ENCODE measurements around the gene C1QTNF6. TPM values are rescaled to one million over a fixed set of nuclear protein-coding genes. Genes with fewer than 3 reads are reported as not detected.

C1QTNF6 gene
- polyA plus RNA-seq, 1 donor from 2014 or later, result 5.3 TPM

DNA sequence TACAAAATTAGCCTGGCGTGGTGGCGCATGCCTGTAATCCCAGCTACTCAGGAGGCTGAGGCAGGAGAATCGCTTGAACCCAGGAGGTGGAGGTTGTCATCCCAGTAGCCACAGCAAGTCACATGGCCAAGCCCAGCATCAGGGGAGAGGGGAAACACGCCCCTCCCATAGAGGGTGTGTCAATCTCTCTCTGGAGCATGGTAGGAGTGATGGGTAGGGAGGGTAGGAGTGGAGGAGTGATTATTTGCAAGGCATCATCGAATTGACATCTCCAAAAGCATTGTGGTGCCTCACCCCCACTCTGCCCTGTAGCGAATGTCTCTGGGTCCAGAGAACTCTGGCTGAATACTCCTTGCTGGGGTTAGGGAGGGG, 30.3 kb upstream of the C1QTNF6 start:
- Histone ChIP-seq H2AFZ (ENCODE audit: low read depth, low read length) (no peak overlapping the region), H3K4me2 (ENCODE audit: low read length) (no peak overlapping the region), H3K9ac (ENCODE audit: low read length) (no peak overlapping the region), H3F3A (ENCODE audit: insufficient read depth, low read length, poor library complexity, severe bottlenecking) (no peaks in the 10 kb centered on the region), H3K27me3 (ENCODE audit: insufficient read depth, low read depth, low read length) (no peaks in the 10 kb centered on the region), H3K36me3 (ENCODE audit: insufficient read depth, low read length) (no peaks in the 10 kb centered on the region), H3K9me3 (ENCODE audit: low read length) (no peaks in the 10 kb centered on the region), H3K27ac (ENCODE audit: low read length) (no peak overlapping the region), H4K20me1 (ENCODE audit: insufficient read depth) (no peaks in the 10 kb centered on the region), H3K4me3 (ENCODE audit: low read length) (no peak overlapping the region), H3K79me2 (replicated peaks; ENCODE audit: insufficient read depth, low read length) (no peaks in the 10 kb centered on the region), H3K9me2 (ENCODE audit: insufficient read depth, low read length) (no peaks in the 10 kb centered on the region)
- no peak for TF ChIP-seq EZH2 (IDR thresholded peaks at IDR 0.05; ENCODE audit: borderline replicate concordance, insufficient read depth, low read length, poor library complexity, severe bottlenecking)
- TF ChIP-seq RAD21 (conservative IDR thresholded peaks at IDR 0.05), result no peak
- TF ChIP-seq, protein P1, sequence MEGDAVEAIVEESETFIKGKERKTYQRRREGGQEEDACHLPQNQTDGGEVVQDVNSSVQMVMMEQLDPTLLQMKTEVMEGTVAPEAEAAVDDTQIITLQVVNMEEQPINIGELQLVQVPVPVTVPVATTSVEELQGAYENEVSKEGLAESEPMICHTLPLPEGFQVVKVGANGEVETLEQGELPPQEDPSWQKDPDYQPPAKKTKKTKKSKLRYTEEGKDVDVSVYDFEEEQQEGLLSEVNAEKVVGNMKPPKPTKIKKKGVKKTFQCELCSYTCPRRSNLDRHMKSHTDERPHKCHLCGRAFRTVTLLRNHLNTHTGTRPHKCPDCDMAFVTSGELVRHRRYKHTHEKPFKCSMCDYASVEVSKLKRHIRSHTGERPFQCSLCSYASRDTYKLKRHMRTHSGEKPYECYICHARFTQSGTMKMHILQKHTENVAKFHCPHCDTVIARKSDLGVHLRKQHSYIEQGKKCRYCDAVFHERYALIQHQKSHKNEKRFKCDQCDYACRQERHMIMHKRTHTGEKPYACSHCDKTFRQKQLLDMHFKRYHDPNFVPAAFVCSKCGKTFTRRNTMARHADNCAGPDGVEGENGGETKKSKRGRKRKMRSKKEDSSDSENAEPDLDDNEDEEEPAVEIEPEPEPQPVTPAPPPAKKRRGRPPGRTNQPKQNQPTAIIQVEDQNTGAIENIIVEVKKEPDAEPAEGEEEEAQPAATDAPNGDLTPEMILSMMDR (IDR thresholded peaks at IDR 0.05; ENCODE audit: poor library complexity, severe bottlenecking), result no peak
- no peak for TF ChIP-seq MXI1 (conservative IDR thresholded peaks at IDR 0.05; ENCODE audit: poor library complexity, severe bottlenecking)
- TF ChIP-seq TAF1 (IDR thresholded peaks at IDR 0.05; ENCODE audit: low read depth), result no peak
- no peak for TF ChIP-seq SMC3 (conservative IDR thresholded peaks at IDR 0.05; ENCODE audit: poor library complexity)
- TF ChIP-seq, protein P2, sequence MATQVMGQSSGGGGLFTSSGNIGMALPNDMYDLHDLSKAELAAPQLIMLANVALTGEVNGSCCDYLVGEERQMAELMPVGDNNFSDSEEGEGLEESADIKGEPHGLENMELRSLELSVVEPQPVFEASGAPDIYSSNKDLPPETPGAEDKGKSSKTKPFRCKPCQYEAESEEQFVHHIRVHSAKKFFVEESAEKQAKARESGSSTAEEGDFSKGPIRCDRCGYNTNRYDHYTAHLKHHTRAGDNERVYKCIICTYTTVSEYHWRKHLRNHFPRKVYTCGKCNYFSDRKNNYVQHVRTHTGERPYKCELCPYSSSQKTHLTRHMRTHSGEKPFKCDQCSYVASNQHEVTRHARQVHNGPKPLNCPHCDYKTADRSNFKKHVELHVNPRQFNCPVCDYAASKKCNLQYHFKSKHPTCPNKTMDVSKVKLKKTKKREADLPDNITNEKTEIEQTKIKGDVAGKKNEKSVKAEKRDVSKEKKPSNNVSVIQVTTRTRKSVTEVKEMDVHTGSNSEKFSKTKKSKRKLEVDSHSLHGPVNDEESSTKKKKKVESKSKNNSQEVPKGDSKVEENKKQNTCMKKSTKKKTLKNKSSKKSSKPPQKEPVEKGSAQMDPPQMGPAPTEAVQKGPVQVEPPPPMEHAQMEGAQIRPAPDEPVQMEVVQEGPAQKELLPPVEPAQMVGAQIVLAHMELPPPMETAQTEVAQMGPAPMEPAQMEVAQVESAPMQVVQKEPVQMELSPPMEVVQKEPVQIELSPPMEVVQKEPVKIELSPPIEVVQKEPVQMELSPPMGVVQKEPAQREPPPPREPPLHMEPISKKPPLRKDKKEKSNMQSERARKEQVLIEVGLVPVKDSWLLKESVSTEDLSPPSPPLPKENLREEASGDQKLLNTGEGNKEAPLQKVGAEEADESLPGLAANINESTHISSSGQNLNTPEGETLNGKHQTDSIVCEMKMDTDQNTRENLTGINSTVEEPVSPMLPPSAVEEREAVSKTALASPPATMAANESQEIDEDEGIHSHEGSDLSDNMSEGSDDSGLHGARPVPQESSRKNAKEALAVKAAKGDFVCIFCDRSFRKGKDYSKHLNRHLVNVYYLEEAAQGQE (IDR thresholded peaks at IDR 0.05; ENCODE audit: borderline replicate concordance), result no peak
- no peak for TF ChIP-seq POLR2AphosphoS5 (IDR thresholded peaks at IDR 0.05)
- TF ChIP-seq EP300 (conservative IDR thresholded peaks at IDR 0.05; ENCODE audit: poor library complexity, severe bottlenecking), result no peak

DNA sequence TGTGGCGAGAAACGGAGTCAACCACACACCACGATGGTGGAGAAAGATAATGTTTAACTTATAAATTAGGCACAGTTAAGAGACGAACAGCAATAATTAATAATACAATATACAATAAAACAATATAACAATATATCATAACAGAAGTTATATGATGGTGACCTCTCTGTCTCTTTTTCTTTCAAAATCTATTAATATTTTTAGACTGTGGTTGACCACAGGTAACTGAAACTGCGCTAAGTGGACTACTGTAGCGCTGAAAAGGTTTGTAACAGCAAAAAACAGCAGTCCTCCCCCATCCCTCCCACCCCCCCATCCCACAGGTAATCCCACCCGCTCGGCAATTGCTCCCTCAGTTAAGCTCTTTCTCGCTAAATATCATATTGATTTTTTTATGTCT, 27.8 kb upstream of the C1QTNF6 start:
- H3K9me2 ChIP-seq (ENCODE audit: insufficient read depth, low read length), result no peaks in the 10 kb centered on the region
- TF ChIP-seq RAD21 (conservative IDR thresholded peaks at IDR 0.05), result no peak
- TF ChIP-seq MXI1 (conservative IDR thresholded peaks at IDR 0.05; ENCODE audit: poor library complexity, severe bottlenecking), result no peak
- TF ChIP-seq, protein P2 (IDR thresholded peaks at IDR 0.05; ENCODE audit: borderline replicate concordance), result no peak
- no peak for TF ChIP-seq TAF1 (IDR thresholded peaks at IDR 0.05; ENCODE audit: low read depth)
- no peak for TF ChIP-seq EZH2 (IDR thresholded peaks at IDR 0.05; ENCODE audit: borderline replicate concordance, insufficient read depth, low read length, poor library complexity, severe bottlenecking)
- TF ChIP-seq EP300 (conservative IDR thresholded peaks at IDR 0.05; ENCODE audit: poor library complexity, severe bottlenecking), result no peak
- TF ChIP-seq SMC3 (conservative IDR thresholded peaks at IDR 0.05; ENCODE audit: poor library complexity), result no peak
- TF ChIP-seq, protein P1 (IDR thresholded peaks at IDR 0.05; ENCODE audit: poor library complexity, severe bottlenecking), result no peak
- no peak for TF ChIP-seq POLR2AphosphoS5 (IDR thresholded peaks at IDR 0.05)
- no peak overlapping the region for H3K4me3 ChIP-seq (ENCODE audit: low read length)
- no peak overlapping the region for H3K9ac ChIP-seq (ENCODE audit: low read length)
- H3K79me2 ChIP-seq (replicated peaks; ENCODE audit: insufficient read depth, low read length), result no peaks in the 10 kb centered on the region
- no peaks in the 10 kb centered on the region for H3K27me3 ChIP-seq (ENCODE audit: insufficient read depth, low read depth, low read length)
- H3K4me2 ChIP-seq (ENCODE audit: low read length), result no peak overlapping the region
- no peaks in the 10 kb centered on the region for H3F3A ChIP-seq (ENCODE audit: insufficient read depth, low read length, poor library complexity, severe bottlenecking)
- H3K36me3 ChIP-seq (ENCODE audit: insufficient read depth, low read length), result no peaks in the 10 kb centered on the region
- no peak overlapping the region for H2AFZ ChIP-seq (ENCODE audit: low read depth, low read length)
- H4K20me1 ChIP-seq (ENCODE audit: insufficient read depth), result no peaks in the 10 kb centered on the region
- no peaks in the 10 kb centered on the region for H3K9me3 ChIP-seq (ENCODE audit: low read length)
- no peak overlapping the region for H3K27ac ChIP-seq (ENCODE audit: low read length)

Measured in neural cell (in vitro differentiated cells).